DLD1 (cell line): ENCODE measurements around the gene PMEL.
"Not testable (repeated sequence)": the region's sequence is repeated elsewhere in the genome, so short reads cannot be mapped to it uniquely, and the experiment has no call there.

Experiments used
- in situ Hi-C: cut with HindIII; loops from 2 replicates; pipeline ENCODE4 v1.10.0; 2017; ENCODE audit warnings: low sequenced_read_pairs

Gene PMEL

GRCh38 chr12:55925870-55926737 is 39.7 kb downstream of the PMEL start:
- in situ Hi-C loops = no loop called here

GRCh38 chr12:55925371-55925770 is 40.5 kb downstream of the PMEL start:
- in situ Hi-C loops = no loop called here

- in situ Hi-C loops = not testable (repeated sequence)
Measured at GRCh38 chr12:55923648-55924047, 42.2 kb downstream of the PMEL start.

GRCh38 chr12:55922126-55922525 is 43.7 kb downstream of the PMEL start:
- in situ Hi-C loops = no loop called here

GRCh38 chr12:55919032-55919431 is 46.8 kb downstream of the PMEL start:
- in situ Hi-C loops = not testable (repeated sequence)

- in situ Hi-C loops = no loop called here
Measured at GRCh38 chr12:55915482-55915859, 50.4 kb downstream of the PMEL start.

- in situ Hi-C loops = no loop called here
Measured at GRCh38 chr12:55912908-55913307, 52.9 kb downstream of the PMEL start.

- in situ Hi-C loops = no loop called here
Measured at GRCh38 chr12:55909513-55909884, 56.3 kb downstream of the PMEL start.

- in situ Hi-C loops = no loop called here
Measured at GRCh38 chr12:55908726-55909512, 56.9 kb downstream of the PMEL start.

GRCh38 chr12:55906056-55906455 is 59.8 kb downstream of the PMEL start:
- in situ Hi-C loops = no loop called here
